PFSK-1 (cell line): ENCODE results near the gene OR13J1.

Source experiments
- FOXP2 ChIP-seq: optimal IDR thresholded peaks from 2 replicates; pipeline ENCODE3; 2011; ENCODE audit warnings: borderline replicate concordance, control low read depth, inconsistent platforms; ENCODE audit not compliant: insufficient read depth; ENCODE audit errors: extremely low read length, extremely low read depth
- POLR2AphosphoS5 ChIP-seq: IDR thresholded peaks from 2 replicates; pipeline ENCODE4 v1.6.1; 2012; ENCODE audit warnings: low read depth, mild to moderate bottlenecking, control low read depth, low read length, moderate library complexity
- SIN3A ChIP-seq: IDR thresholded peaks from 2 replicates; pipeline ENCODE4 v1.6.1; 2012; ENCODE audit warnings: mild to moderate bottlenecking, low read length, moderate library complexity, borderline replicate concordance; ENCODE audit not compliant: insufficient read depth
- TAF1 ChIP-seq: IDR thresholded peaks from 2 replicates; pipeline ENCODE4 v1.6.1; 2012; ENCODE audit warnings: low read length, control low read depth, borderline replicate concordance; ENCODE audit not compliant: insufficient read depth
- TF ChIP-seq, protein P1 (sequence below), 2 experiments: IDR thresholded peaks; 2 replicates each; pipeline versions ENCODE4 v1.6.1 to v1.8.0; 2011 to 2012; ENCODE audit warnings: low read depth in 2 of 2, low read length in 2 of 2, control low read depth in 1 of 2, inconsistent platforms in 1 of 2, mild to moderate bottlenecking in 1 of 2, moderate library complexity in 1 of 2; ENCODE audit not compliant: insufficient read depth in 1 of 2

The OR13J1 gene

DNA sequence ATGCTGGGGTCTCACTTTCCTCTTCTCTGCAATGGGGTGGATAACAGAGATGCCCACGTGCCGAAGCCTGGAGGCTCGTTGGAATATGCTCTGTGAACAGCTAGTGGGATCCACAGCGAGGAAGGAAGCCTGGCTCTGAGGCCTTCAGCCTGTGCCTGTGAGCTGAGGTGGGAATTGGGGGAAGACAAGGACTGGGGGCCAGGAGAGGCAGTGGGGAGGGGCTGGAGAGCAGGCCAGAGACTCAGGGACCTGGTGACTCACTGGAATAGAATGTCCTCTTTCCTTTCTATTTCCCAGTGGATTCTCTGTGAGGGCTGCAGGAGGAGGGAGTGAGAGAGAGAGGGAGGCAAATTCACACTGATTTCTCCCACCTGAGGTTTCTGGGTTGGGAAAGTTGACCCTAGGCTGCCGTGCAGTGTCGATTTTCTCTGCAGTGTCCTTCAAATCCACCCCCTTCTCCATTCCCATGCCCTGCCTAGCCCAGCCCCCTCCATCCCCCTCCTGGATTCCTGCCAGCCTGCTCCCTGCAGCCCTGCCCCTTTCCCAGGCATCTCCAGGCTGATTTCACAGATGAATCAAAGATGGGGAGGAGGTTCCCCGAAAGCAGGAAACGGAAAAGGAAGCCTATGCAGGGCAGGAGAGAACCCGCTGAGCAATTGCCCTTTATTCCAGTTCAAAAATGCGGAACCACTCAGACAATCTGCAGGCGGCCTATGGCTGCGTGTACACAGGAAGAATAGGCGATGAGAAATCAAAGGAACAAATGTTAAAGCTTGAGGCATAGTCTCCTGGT lies 37.7 kb upstream of the OR13J1 start:
- TF ChIP-seq SIN3A, result no peak
- no peak for TF ChIP-seq FOXP2
- TF ChIP-seq, protein P1, sequence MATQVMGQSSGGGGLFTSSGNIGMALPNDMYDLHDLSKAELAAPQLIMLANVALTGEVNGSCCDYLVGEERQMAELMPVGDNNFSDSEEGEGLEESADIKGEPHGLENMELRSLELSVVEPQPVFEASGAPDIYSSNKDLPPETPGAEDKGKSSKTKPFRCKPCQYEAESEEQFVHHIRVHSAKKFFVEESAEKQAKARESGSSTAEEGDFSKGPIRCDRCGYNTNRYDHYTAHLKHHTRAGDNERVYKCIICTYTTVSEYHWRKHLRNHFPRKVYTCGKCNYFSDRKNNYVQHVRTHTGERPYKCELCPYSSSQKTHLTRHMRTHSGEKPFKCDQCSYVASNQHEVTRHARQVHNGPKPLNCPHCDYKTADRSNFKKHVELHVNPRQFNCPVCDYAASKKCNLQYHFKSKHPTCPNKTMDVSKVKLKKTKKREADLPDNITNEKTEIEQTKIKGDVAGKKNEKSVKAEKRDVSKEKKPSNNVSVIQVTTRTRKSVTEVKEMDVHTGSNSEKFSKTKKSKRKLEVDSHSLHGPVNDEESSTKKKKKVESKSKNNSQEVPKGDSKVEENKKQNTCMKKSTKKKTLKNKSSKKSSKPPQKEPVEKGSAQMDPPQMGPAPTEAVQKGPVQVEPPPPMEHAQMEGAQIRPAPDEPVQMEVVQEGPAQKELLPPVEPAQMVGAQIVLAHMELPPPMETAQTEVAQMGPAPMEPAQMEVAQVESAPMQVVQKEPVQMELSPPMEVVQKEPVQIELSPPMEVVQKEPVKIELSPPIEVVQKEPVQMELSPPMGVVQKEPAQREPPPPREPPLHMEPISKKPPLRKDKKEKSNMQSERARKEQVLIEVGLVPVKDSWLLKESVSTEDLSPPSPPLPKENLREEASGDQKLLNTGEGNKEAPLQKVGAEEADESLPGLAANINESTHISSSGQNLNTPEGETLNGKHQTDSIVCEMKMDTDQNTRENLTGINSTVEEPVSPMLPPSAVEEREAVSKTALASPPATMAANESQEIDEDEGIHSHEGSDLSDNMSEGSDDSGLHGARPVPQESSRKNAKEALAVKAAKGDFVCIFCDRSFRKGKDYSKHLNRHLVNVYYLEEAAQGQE (IDR thresholded peaks at IDR 0.05; ENCODE audit: insufficient read depth in 1 of 2, low read depth in 2 of 2, low read length in 2 of 2), result no peak
- TF ChIP-seq POLR2AphosphoS5, result no peak
- no peak for TF ChIP-seq TAF1

DNA sequence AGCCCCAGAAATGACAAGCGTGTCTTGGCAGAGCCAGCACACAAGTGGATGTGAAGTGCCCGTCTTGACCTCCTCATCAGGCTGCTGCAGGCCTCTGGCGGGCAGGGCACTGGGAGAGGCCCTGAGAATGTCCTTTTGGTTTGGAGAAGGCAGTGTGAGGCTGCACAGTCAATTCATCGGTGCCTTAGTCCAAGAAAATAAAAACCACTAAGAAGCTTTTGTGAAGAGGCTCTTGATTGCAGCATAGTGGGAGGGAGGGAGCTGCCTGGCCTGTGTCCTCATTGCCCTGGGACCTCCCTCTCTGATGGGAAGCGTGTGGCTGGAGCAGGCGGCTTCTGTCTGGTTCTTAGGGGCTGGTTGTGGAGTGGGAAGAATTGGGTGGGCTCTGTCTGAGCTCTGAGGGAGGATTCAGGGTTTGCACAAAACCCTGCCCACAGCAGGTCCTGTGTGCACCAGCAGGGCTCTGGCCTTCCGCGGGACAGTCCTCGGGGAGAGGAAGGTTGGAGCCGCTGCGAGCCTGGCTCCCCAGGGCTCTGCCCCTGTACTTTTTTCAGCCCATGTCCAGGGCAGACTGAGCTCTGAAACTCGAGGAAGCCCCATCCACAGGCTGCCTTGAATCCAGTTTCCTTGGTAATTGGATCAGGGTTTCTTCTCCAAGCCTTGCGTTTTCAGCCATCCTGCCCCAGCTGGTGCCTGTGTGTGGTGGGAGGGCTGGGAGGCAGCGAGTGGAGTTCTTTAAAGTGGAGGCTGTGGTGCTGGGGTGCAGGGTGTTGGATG lies 36.9 kb upstream of the OR13J1 start:
- TF ChIP-seq TAF1 (no peak), SIN3A (no peak), POLR2AphosphoS5 (no peak), FOXP2 (no peak)
- TF ChIP-seq, protein P1 (IDR thresholded peaks at IDR 0.05; ENCODE audit: insufficient read depth in 1 of 2, low read depth in 2 of 2, low read length in 2 of 2), result no peak

DNA sequence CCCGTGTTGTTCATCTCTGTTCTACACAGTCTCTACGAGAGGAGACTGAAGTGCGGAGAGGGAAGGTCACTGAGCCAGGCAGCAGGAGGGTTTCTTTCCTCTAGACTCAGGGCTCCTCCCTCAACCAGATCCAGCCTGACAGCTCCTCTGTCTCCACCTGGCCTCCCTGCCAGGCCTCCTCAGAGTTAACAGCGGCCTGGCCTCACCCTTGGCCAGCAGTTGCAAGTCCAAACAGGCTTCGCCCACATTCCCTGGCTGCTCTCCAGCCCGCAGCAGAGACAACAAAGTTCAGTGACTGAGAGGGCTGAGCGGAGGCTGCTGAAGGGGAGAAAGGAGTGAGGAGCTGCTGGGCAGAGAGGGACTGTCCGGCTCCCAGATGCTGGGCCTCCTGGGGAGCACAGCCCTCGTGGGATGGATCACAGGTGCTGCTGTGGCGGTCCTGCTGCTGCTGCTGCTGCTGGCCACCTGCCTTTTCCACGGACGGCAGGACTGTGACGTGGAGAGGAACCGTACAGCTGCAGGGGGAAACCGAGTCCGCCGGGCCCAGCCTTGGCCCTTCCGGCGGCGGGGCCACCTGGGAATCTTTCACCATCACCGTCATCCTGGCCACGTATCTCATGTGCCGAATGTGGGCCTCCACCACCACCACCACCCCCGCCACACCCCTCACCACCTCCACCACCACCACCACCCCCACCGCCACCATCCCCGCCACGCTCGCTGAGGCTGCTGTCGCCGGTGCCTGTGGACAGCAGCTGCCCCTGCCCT lies 35.9 kb upstream of the OR13J1 start, which contains the start of gene HRCT1:
HRCT1 (plus strand) TSS at position 291 of the 768 bp plus-strand sequence; CDS start at position 377, 86 bp downstream.
- TF ChIP-seq FOXP2, result no peak
- no peak for TF ChIP-seq SIN3A
- TF ChIP-seq, protein P1 (IDR thresholded peaks at IDR 0.05; ENCODE audit: insufficient read depth in 1 of 2, low read depth in 2 of 2, low read length in 2 of 2), result no peak

DNA sequence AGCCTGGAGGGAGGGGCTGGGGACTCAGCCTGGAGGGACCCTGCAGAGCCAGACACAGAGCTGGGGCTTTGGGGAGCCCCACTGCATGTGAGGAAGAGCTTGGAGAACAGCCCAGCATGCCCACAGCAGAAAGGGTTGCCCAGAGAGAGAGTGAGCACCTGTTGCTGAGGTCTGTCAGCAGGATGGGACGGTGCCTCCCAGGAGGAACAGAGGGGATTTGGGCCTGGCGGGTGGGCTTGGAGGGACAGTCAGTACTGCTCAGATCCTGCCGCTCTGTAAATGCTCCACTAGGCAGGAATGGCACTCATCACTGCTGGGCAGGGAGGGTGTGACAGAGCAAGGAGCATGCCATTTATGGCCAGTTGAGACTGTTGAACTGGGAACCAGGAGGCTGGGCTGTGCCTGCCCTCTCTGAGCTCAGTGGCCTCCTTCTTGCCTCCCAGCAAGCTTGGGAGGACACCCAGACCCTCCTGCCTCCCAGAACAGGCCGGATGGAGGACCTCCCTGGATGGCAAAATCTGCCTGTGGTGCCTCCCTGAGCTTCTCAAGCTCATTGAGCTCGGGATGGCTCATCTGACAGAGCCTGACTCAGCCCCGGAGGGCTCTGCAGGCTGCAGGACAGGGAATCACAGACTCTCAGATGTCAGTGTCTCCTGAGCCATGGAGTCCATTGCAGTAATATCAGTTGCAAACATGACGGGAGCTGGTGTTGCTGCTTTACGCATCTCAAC lies 35.0 kb upstream of the OR13J1 start:
- TF ChIP-seq POLR2AphosphoS5, result no peak
- TF ChIP-seq TAF1, result no peak
- TF ChIP-seq, protein P1 (IDR thresholded peaks at IDR 0.05; ENCODE audit: insufficient read depth in 1 of 2, low read depth in 2 of 2, low read length in 2 of 2), result no peak
- no peak for TF ChIP-seq FOXP2
- TF ChIP-seq SIN3A, result no peak
